Measurements from ENCODE around the gene GABPB2.

The GABPB2 gene

DNA sequence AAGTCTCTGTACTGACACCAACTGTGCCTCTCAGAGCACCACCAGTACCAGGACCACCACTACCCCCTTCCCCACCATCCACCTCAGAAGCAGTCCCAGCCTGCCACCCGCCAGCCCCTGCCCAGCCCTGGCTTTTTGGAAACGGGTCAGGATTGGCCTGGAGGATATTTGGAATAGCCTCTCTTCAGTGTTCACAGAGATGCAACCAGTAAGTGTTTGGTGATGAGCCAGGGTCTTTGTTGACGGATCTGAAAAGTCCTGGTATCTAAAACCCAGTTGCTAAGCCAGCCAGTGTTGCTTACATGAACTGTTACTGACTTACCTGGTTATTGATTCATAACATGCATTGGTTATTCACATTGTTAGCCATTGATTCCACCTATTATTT is 21.9 kb upstream of the GABPB2 start:
- Mint-ChIP-seq H3K27me3 (ENCODE audit: low read depth) (no peaks in the 10 kb centered on the region), H3K4me3 (peak overlapping the region; percentile 98 to 99 (median 99)), H3K27ac (peak overlapping the region; percentile 90 to 99 (median 95)), H3K4me1 (peaks cover 35% of the 10 kb centered on the region), H3K9me3 (no peaks in the 10 kb centered on the region), H3K36me3 (ENCODE audit: low read depth) (peaks cover 21% of the 10 kb centered on the region)
- peak in 1 of 3 experiments; percentile 40 for TF ChIP-seq CTCF (IDR thresholded peaks at IDR 0.05; ENCODE audit: unreplicated experiment in 3 of 3)

DNA sequence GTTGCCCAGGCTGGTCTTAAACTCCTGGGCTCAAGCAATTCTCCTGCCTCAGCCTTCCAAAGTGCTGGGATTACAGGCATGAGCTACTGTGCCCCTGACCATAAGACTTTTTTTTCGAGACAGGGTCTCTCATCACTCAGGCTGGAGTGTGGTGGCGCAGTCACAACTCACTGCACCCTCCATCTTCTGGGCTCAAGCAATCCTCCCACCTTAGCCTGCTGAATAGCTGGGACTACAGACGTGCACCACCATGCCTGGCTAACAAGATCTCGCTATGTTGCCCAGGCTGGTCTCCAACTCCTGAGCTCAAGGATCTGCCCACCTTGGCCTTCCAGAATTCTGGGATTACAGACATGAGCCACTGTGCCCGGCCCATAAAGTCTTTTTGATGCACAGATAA is 21.1 kb upstream of the GABPB2 start:
- no peak for TF ChIP-seq CTCF (IDR thresholded peaks at IDR 0.05; ENCODE audit: unreplicated experiment in 3 of 3)
- Mint-ChIP-seq H3K4me1 (peaks cover 35% of the 10 kb centered on the region), H3K36me3 (ENCODE audit: low read depth) (peaks cover 25% of the 10 kb centered on the region), H3K4me3 (peak overlapping the region; percentile 68 to 99 (median 98)), H3K27me3 (ENCODE audit: low read depth) (no peaks in the 10 kb centered on the region), H3K27ac (peak overlapping the region in 2 of 3 experiments; percentile 62 to 63), H3K9me3 (no peaks in the 10 kb centered on the region)

GRCh38 chr1:151050051-151050688 is 20.4 kb upstream of the GABPB2 start:
- H3K36me3 Mint-ChIP-seq (ENCODE audit: low read depth) = peaks cover 33% of the 10 kb centered on the region
- no peak for TF ChIP-seq CTCF (IDR thresholded peaks at IDR 0.05; ENCODE audit: unreplicated experiment in 3 of 3)
- peak overlapping the region; percentile 44 to 98 (median 68) for H3K4me3 Mint-ChIP-seq

GRCh38 chr1:151051356-151052009 is 19.1 kb upstream of the GABPB2 start:
- no peak overlapping the region for H3K4me3 Mint-ChIP-seq
- H3K9me3 Mint-ChIP-seq = no peaks in the 10 kb centered on the region
- H3K36me3 Mint-ChIP-seq (ENCODE audit: low read depth) = peaks cover 36% of the 10 kb centered on the region

More at GRCh38 chr1:151050051-151050688, 20.4 kb upstream of the GABPB2 start:
- Mint-ChIP-seq H3K9me3 (no peaks in the 10 kb centered on the region), H3K4me1 (peaks cover 35% of the 10 kb centered on the region), H3K27ac (peak overlapping the region; percentile 35 to 63 (median 62)), H3K27me3 (ENCODE audit: low read depth) (no peaks in the 10 kb centered on the region)

GRCh38 chr1:151054971-151055547 is 15.5 kb upstream of the GABPB2 start:
- Mint-ChIP-seq H3K36me3 (ENCODE audit: low read depth) (peaks cover 44% of the 10 kb centered on the region), H3K27me3 (ENCODE audit: low read depth) (no peaks in the 10 kb centered on the region), H3K27ac (peak overlapping the region in 1 of 3 experiments; percentile 36), H3K4me1 (peaks cover 36% of the 10 kb centered on the region), H3K4me3 (peak overlapping the region; percentile 13 to 35 (median 18)), H3K9me3 (no peaks in the 10 kb centered on the region)
- TF ChIP-seq CTCF (IDR thresholded peaks at IDR 0.05; ENCODE audit: unreplicated experiment in 3 of 3) = no peak

More at GRCh38 chr1:151051356-151052009, 19.1 kb upstream of the GABPB2 start:
- Mint-ChIP-seq H3K27me3 (ENCODE audit: low read depth) (no peaks in the 10 kb centered on the region), H3K4me1 (peaks cover 34% of the 10 kb centered on the region), H3K27ac (no peak overlapping the region)
- no peak for TF ChIP-seq CTCF (IDR thresholded peaks at IDR 0.05; ENCODE audit: unreplicated experiment in 3 of 3)

Measured in nephron (organoid).